Measurements from ENCODE around the gene PATE4.
"Not testable (repeated sequence)": the region's sequence is repeated elsewhere in the genome, so short reads cannot be mapped to it uniquely, and the experiment has no call there.

PATE4 gene

DNA sequence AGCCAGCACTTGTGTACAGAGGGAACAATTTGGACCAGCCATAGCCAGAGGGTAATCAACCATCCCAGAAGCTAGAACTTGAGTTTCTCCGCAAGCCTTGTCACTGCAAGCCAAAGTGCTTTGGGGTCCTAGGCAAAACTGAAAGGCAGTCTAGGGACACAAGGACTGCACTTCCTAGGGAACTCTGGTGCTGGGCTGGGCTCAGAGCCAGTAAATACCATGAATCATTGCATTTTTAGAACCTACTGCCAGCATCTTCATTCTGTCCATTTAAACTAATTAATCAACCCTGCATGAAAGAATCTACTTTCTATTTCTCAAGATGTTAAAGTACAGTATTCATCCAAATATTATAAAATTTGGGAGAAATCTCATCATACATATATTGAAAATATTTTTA lies 25.2 kb upstream of the PATE4 start:
- H3K4me3 ChIP-seq (ENCODE audit: low read length), result no peak overlapping the region
- TF ChIP-seq, protein P1, sequence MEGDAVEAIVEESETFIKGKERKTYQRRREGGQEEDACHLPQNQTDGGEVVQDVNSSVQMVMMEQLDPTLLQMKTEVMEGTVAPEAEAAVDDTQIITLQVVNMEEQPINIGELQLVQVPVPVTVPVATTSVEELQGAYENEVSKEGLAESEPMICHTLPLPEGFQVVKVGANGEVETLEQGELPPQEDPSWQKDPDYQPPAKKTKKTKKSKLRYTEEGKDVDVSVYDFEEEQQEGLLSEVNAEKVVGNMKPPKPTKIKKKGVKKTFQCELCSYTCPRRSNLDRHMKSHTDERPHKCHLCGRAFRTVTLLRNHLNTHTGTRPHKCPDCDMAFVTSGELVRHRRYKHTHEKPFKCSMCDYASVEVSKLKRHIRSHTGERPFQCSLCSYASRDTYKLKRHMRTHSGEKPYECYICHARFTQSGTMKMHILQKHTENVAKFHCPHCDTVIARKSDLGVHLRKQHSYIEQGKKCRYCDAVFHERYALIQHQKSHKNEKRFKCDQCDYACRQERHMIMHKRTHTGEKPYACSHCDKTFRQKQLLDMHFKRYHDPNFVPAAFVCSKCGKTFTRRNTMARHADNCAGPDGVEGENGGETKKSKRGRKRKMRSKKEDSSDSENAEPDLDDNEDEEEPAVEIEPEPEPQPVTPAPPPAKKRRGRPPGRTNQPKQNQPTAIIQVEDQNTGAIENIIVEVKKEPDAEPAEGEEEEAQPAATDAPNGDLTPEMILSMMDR (conservative IDR thresholded peaks at IDR 0.05; ENCODE audit: low read depth, low read length), result no peak
- DNase-seq (ENCODE audit: low read depth), result no peak

DNA sequence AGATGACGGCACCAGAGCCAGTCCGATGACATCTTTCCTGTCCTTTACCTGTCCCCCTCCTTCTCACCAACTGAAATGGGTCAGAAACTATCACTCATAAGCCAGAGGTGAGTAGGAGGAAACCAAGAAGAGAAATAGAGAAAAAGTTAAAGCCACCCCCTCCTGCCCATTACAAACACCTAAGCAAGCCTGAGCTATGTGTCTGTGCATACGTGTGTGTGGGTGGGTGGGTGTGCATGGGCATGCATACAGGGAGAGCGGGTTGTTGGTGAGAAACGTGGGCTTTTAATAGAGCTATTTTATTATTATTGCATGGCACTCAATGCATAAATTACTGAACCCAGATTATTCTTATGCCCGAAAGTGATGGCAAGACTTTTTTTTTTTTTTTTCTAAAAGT lies 2.6 kb downstream of the PATE4 start:
- DNase-seq (ENCODE audit: low read depth), result no peak
- TF ChIP-seq, protein P1 (conservative IDR thresholded peaks at IDR 0.05; ENCODE audit: low read depth, low read length), result no peak
- H3K4me3 ChIP-seq (ENCODE audit: low read length), result no peak overlapping the region

DNA sequence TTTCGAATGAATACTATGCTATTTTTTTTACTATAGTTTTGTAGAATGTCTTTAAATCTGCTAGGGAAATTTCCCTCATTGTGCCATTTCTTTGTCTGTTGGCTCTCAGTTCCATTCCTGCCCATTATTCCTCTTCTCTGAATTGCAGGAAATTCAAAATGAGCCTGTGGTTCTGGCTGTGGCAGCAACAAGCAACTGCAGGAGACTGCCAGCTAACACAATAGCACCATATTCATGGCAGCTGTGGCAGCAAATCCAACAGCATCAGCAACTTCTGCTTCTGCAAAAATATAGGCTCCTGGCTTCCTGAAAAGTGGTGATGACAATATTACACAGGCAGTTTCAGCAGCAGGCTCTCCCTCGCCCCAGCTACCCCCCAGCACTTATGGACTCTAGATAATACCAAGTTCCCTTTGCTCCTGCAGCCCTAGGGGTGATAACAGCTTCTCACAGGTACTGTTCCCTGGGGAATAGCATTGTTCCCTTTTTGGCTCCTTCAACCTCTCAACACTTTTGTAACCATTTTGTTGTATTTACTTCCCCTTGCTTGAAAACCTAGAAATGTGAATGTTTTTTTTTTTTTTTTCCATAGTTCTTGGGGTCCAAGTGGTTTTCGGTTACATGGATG lies 9.3 kb downstream of the PATE4 start:
- TF ChIP-seq, protein P1 (conservative IDR thresholded peaks at IDR 0.05; ENCODE audit: low read depth, low read length), result no peak
- no peak overlapping the region for H3K4me3 ChIP-seq (ENCODE audit: low read length)
- no peak for DNase-seq (ENCODE audit: low read depth)

DNA sequence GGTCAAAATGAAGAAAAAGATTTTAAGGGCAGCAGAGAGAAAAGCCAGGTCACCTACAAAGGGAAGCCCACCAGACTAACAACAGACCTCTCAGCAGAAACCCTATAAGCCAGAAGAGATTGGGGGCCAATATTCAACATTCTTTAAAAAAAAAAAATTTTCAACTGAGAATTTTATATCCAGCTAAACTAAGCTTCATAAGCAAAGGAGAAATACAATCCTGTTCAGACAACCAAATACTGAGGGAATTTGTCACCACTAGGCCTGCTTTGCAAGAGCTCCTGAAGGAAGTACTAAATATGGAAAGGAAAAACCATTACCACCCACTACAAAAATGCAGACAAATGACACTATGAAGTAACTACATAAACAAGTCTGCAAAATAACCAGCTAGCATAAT lies 13.1 kb downstream of the PATE4 start:
- TF ChIP-seq, protein P1 (conservative IDR thresholded peaks at IDR 0.05; ENCODE audit: low read depth, low read length), result no peak
- no peak overlapping the region for H3K4me3 ChIP-seq (ENCODE audit: low read length)
- no peak for DNase-seq (ENCODE audit: low read depth)

DNA sequence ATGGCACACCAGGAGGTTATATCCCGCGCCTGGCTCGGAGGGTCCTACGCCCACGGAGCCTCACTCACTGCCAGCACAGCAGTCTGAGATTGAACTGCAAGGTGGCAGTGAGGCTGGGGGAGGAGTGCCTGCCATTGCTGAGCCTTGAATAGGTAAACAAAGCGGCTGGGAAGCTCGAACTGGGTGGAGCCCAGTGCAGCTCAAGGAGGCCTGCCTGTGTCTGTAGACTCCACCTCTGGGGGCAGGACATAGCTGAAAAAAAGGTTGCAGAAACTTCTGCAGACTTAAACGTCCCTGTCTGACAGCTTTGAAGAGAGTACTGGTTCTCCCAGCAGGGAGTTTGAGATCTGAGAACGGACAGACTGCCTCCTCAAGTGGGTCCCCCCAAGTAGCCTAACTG lies 24.6 kb downstream of the PATE4 start:
- not testable (repeated sequence) for DNase-seq (ENCODE audit: low read depth); H3K4me3 ChIP-seq (ENCODE audit: low read length)

DNA sequence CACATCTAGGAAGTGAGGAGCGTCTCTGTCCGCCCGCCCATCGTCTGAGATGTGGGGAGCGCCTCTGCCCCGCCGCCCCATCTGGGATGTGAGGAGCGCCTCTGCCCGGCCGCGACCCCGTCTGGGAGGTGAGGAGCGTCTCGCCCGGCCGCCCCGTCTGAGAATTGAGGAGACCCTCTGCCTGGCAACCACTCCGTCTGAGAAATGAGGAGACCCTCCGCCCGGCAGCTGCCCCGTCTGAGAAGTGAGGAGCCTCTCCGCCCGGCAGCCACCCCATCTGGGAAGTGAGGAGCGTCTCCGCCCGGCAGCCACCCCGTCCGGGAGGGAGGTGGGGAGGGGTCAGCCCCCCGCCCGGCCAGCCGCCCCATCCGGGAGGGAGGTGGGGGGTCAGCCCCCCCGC lies 29.7 kb downstream of the PATE4 start:
- H3K4me3 ChIP-seq (ENCODE audit: low read length); DNase-seq (ENCODE audit: low read depth): not testable (repeated sequence)

DNA sequence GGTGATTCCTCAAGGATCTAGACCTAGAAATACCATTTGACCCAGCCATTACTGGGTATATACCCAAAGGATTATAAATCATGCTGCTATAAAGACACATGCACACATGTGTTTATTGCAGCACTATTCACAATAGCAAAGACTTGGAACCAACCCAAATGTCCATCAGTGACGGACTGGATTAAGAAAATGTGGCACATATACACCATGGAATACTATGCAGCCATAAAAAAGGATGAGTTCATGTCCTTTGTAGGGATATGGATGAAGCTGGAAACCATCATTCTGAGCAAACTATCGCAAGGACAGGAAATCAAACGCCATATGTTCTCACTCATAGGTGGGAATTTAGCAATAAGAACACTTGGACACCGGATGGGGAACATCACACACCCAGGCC lies 32.2 kb downstream of the PATE4 start:
- not testable (repeated sequence) for H3K4me3 ChIP-seq (ENCODE audit: low read length); DNase-seq (ENCODE audit: low read depth)

DNA sequence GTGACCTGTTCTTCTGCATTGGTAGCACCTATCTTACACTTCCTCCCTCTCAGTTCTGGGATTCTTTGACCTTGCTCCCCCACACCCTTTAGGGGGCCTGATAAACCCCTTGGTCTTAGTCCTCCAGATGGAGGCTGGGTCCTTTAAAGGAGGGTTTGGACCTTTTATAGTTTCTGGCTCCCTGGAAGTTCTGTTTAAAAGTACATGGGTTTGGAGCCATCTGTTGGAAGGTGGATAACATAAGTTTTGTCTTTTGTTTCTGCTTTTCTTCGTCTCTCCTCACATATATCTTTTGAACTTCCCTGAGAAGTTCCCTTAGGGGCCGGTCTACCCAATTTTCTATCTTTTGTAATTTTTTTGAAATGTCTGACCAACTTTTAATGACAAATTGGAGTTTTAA lies 36.4 kb downstream of the PATE4 start:
- TF ChIP-seq, protein P1 (conservative IDR thresholded peaks at IDR 0.05; ENCODE audit: low read depth, low read length), result no peak
- H3K4me3 ChIP-seq (ENCODE audit: low read length), result no peak overlapping the region
- DNase-seq (ENCODE audit: low read depth), result no peak
